Tibial nerve (tissue), 4 donors: Measurements from ENCODE around the gene TPBGL.

Experiments used
- EP300 ChIP-seq, 2 donors: sonication (generic); formaldehyde crosslinking; IDR thresholded peaks; one replicate each; pipeline ENCODE4 v1.6.1; 2017; ENCODE audit warnings: antibody characterized with exemption in 2 of 2, mild to moderate bottlenecking in 1 of 2
- TF ChIP-seq, protein P1 (sequence below), 5 experiments: fragments of 200-600 bp in 3 of 5; fragments of 450-650 bp in 2 of 5; sonication (generic) in 3 of 5; IDR thresholded peaks; one replicate each; pipeline ENCODE4 v1.5.1; 2016 to 2019; ENCODE audit warnings: antibody characterized with exemption in 5 of 5, mild to moderate bottlenecking in 3 of 5, moderate library complexity in 2 of 5

DNA sequence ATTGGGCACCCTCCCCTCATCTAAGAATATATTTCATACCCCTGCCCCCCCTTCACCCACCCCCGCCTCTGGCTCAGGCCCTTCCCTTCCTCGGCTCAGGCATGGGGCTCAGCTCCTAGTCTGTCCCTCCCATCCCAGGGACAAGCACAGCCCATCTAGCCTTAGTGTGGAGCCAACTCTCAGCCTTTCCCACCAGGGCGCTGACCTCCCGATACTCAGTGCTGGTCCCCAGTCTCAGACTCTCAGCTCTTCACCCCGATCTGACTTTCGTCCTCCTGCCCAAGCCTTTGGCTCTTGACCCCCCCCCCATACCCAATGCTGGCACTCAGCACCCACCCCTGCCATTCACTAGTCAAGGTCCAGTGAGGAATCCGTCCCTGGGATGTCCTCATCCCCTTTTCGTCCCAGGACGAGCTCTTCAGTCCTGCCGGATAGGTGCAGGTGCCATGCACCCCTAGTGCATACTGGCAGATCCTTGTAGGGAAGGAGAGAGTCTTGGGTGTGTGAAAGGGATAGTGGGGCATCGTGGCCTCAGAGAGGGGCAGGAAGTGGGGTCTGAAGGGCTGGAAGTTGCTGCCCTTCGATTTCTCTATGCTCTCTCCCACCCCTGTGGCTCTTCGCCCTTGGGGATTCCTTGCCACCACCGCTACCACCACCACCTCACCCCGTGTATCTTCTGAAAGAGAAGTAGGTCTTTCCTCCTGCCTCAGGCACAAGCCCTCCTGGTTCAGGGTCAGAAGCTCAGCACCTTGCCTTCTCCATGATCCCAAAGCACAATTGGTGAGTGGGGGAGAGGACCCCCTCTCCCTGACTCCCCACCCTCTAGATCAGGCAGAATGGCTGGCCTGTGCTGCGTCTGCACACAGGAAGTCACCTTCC, 2.4 kb downstream of the TPBGL start:
- TF ChIP-seq, protein P1, sequence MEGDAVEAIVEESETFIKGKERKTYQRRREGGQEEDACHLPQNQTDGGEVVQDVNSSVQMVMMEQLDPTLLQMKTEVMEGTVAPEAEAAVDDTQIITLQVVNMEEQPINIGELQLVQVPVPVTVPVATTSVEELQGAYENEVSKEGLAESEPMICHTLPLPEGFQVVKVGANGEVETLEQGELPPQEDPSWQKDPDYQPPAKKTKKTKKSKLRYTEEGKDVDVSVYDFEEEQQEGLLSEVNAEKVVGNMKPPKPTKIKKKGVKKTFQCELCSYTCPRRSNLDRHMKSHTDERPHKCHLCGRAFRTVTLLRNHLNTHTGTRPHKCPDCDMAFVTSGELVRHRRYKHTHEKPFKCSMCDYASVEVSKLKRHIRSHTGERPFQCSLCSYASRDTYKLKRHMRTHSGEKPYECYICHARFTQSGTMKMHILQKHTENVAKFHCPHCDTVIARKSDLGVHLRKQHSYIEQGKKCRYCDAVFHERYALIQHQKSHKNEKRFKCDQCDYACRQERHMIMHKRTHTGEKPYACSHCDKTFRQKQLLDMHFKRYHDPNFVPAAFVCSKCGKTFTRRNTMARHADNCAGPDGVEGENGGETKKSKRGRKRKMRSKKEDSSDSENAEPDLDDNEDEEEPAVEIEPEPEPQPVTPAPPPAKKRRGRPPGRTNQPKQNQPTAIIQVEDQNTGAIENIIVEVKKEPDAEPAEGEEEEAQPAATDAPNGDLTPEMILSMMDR (IDR thresholded peaks at IDR 0.05) = no peak
- TF ChIP-seq EP300 (IDR thresholded peaks at IDR 0.05) = no peak
